Hair follicle dermal papilla cell (primary cell): ENCODE data around the gene MEPE. TPM values are rescaled to one million over a fixed set of nuclear protein-coding genes. Genes with fewer than 3 reads are reported as not detected.

Source experiments
- total RNA-seq: library from RNA; depleted of rRNA; stranded (reverse); fragments of >200 nt; gene quantifications from 2 replicates; pipeline ENCODE4 v1.2.3, GENCODE V29; 2012

MEPE gene
- total RNA-seq: not detected in 2 replicates

GRCh38 chr4:87832669-87833068 lies at the start of gene MEPE:
Gene MEPE (plus strand): TSS chr4:87832969. CDS start chr4:87834715, 1,746 bp downstream.

GRCh38 chr4:87799301-87800113 lies 33.3 kb upstream of the MEPE start, which contains the start of gene IBSP:
Gene IBSP (plus strand): TSS chr4:87799554. CDS start chr4:87802362, 2,808 bp downstream.

Other genes starting within 250 kb of the MEPE start
- not detected in 2 replicates for gene DSPP, start 224.4 kb upstream of the MEPE start, total RNA-seq
- gene DMP1, start 182.7 kb upstream of the MEPE start, total RNA-seq: not detected in 2 replicates
- 0.16 TPM in 1 of 2 replicates, not detected in the other for gene IBSP, start 33.4 kb upstream of the MEPE start, total RNA-seq
- gene SPP1, start 142.7 kb downstream of the MEPE start, total RNA-seq: 2.3 and 22.7 TPM in 2 replicates
- gene PKD2, start 174.7 kb downstream of the MEPE start, total RNA-seq: 102 and 107 TPM in 2 replicates